Activated CD4-positive, alpha-beta T cell treated with anti-CD3 and anti-CD28 coated beads, Interleukin-2, amount 50 U/mL, for 16 hours (primary cell): ENCODE measurements around the gene ANO9.
"Not testable (repeated sequence)": the region's sequence is repeated elsewhere in the genome, so short reads cannot be mapped to it uniquely, and the experiment has no call there.

Experiments
- DNase-seq: peaks from one replicate; pipeline ENCODE4 v3.0.0-alpha.2; 2020

ANO9 gene

DNA sequence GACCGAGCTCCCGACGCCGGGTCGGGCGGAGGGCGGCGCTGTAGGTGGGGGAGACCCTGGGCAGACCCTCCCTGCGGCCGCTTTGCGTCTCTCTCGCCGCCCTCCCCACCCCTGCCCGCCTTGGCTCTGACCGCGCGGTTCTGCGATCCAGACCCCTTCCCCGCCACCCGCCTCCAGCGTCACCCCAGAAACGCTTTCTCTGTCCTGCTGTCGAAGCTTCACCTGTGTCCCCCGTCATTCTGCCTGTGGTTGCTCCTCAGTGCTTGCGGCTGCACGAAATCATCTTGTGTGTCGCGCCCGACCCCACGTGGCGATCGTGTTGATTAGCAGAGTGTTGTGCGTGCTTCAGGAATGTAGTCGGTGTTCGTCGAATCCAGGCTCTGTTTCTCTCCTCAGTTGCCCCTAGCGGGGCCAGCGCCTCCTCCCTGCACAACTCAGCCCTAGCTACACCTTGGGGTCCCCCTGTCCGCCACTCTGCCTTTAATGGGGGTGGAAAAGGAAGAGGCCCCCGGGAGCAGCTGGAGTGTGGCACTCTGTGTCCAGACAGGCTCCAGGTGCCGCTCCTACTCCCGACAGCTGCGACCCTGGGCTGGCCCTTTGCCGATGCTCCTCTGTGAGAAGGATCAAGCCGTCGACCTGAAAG is 9.1 kb upstream of the ANO9 start:
- peak; percentile 68 for DNase-seq

- peak; percentile 97 for DNase-seq
Measured at GRCh38 chr11:449889-450808, 8.3 kb upstream of the ANO9 start, which contains the start of gene PTDSS2. PTDSS2 (plus strand) TSS chr11:450279; CDS start chr11:450456, 177 bp downstream.

- peak; percentile 96 for DNase-seq
Measured at GRCh38 chr11:447923-448731, 6.3 kb upstream of the ANO9 start.

GRCh38 chr11:446891-447290 is 5.1 kb upstream of the ANO9 start:
- no peak for DNase-seq

DNA sequence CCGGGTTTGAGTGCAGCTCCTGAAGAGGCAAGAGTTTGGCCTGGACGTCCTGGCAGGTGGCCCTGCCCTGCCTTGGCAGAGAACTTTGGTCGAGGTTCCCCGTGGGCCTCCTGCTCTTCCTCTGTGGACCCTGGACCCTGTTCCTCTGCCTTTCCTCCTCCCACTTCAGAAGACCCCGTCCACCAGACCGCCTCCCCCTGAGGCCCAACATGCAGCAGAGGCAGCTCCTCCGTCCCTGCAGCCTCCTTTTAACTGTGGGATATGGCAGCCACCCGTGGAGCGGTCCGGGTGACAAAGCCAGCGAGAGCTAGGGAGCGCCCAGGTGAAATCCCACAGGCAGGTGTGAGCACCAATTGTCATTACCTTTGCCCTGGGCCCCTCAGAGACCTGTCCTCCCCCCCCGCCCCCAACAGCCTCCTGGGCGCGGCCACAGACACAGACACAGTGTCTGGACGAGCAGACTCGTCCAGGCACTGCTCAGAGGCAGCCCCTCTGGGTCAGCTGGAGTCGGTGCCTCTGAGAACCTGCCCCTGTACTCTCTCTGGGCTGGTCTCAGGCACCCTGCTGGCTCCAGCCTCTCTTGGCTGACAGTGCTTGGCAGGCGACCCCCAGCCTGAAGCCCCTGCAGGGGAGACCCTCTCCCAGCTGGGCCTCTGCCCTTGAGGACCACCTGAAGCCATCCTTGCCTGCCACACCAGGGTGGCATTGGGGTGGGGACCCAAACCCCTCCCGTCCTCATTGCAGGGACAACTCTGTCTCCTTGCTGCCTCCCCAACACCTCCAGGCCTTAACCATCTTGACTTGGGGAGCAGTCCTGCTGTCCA is 4.2 kb upstream of the ANO9 start:
- DNase-seq: no peak

GRCh38 chr11:444396-445144 is 2.8 kb upstream of the ANO9 start:
- no peak for DNase-seq

DNA sequence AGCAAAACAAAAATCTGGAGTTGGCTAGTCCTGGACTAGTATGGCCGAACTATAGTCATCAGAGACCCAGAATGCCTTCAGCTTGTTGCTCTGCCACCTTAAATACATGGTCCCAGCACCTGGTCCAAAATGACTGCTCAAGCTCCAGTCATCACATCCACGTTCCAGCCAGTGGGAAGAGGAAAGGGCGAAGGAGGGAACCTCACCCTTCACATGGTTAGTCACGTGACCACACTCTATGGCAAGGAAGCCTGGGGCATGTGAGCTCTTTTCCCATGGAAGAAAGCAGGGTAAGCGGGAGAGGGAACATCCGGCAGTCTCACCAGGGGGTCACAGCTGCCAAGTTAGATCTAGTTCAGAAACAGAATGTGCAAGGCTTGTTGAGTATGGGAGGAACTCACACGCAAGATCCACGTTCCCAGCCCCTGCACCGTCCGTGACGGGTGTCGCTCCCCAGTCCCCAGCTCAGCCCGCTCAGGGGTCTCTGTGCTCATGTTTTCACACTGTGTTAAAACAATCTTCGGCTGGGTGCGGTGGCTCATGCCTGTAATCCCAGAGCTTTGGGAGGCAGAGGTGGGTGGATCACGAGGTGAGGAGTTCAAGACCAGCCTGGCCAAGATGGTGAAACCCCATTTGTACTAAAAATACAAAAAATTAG is 1.9 kb upstream of the ANO9 start:
- no peak for DNase-seq

- no peak for DNase-seq
Measured at GRCh38 chr11:442611-443081, 835 bp upstream of the ANO9 start.

DNA sequence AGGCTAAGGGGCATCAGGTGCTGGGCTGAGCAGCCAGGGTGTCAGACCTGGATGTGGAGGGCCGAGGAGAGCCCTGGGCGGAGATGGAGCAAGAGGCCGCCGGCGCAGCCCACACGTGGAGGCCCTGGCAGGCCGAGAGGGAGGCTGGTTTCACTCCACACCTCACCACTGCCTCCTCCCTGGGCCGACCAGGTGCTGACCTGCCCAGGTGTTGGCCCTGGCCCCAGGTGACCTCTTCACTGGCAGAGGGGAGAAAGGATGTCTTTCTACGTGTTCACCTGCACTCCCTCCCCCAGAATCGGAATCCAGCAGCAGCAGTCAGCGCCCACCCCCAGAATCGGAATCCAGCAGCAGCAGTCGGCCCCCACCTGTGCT is 781 bp downstream of the ANO9 start:
- no peak for DNase-seq

- no peak for DNase-seq
Measured at GRCh38 chr11:440065-441042, 1.5 kb downstream of the ANO9 start.

- DNase-seq: no peak
Measured at GRCh38 chr11:439315-440064, 2.3 kb downstream of the ANO9 start.

GRCh38 chr11:438101-438844 is 3.5 kb downstream of the ANO9 start:
- DNase-seq: no peak

GRCh38 chr11:437228-437870 is 4.5 kb downstream of the ANO9 start:
- no peak for DNase-seq

GRCh38 chr11:434999-435740 is 6.6 kb downstream of the ANO9 start:
- not testable (repeated sequence) for DNase-seq

DNA sequence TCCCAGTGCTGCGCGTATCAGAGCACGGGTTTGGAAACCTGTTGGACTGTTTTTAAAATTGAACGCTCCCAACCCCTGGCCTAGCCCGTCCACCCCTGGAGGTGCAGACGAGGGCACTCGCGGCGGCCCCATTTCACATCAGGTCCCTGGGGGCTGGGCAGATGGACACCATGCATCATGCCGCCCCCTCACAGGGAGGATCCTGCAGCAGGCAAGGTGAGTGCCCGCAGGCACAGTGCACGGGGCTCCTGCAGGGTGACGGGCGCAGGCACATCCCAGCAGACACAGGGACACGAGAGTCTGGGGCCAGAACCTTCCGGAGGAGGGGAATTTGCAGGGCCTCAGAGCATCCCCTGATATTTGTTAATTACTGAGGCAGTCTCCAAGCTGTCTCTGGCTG is 7.3 kb downstream of the ANO9 start:
- DNase-seq: no peak

- no peak for DNase-seq
Measured at GRCh38 chr11:433641-434040, 8.2 kb downstream of the ANO9 start.

- DNase-seq: no peak
Measured at GRCh38 chr11:433111-433510, 8.7 kb downstream of the ANO9 start.
